ENCODE results near the gene KRT32.

Gene KRT32

DNA sequence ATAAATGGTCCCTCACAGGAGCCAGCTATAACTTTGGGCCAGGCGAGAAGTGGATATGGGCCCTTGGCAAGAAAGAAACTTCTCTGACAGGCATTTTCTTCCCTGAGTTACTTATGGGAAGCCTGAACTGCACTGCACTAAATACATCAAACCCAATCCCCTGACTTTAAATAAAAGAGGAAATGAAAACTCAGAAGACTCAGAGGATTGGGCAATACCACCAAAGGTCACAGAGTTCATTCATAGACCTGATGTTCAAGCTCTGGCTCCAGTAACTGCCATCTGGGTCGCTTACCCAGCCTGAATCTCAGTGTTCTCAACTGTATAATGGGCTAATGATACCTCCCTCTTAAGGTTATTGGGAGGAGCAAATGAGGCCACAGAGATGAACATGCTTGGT lies 12.9 kb upstream of the KRT32 start:
- H3K4me3 ChIP-seq = no peak overlapping the region
- no peak overlapping the region for H3K9ac ChIP-seq (ENCODE audit: insufficient read length)
- DNase-seq (ENCODE audit: low read depth, low spot score) = no peak
- TF ChIP-seq FOXP2 (optimal IDR thresholded peaks at IDR 0.05; ENCODE audit: control extremely low read depth, extremely low read length, insufficient read depth) = no peak
- TF ChIP-seq POLR2AphosphoS5 (IDR thresholded peaks at IDR 0.05; ENCODE audit: borderline replicate concordance, low read depth, low read length) = no peak
- TF ChIP-seq EZH2 (IDR thresholded peaks at IDR 0.05) = no peak
- H3K36me3 ChIP-seq (ENCODE audit: insufficient read depth, low read length) = no peaks in the 10 kb centered on the region
- no peak overlapping the region for H3K27ac ChIP-seq
- no peaks in the 10 kb centered on the region for H3K9me3 ChIP-seq (ENCODE audit: low read depth, low read length)

DNA sequence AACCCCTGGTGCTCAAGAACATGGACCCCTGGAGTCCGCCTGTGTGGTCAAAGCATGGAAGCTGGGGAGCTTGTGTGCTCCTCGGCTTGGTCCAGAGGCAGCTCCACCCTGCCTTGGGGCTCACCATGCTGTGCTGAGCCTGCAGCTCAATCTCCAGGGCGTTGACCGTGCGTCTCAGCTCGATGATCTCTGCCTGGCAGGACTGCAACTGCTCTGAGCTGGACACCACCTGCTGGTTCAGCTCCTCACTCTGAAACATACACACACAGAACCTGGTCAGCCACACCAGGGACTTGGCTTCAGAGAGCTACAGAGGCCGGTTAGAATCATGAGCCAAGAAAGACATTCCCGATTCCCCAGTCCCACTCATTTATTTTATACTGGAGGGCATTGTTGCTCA lies 11.1 kb upstream of the KRT32 start:
- no peak overlapping the region for H3K9ac ChIP-seq (ENCODE audit: insufficient read length)
- H3K27ac ChIP-seq = no peak overlapping the region
- no peak overlapping the region for H3K4me3 ChIP-seq
- no peaks in the 10 kb centered on the region for H3K9me3 ChIP-seq (ENCODE audit: low read depth, low read length)
- no peak for DNase-seq (ENCODE audit: low read depth, low spot score)
- no peaks in the 10 kb centered on the region for H3K36me3 ChIP-seq (ENCODE audit: insufficient read depth, low read length)
- TF ChIP-seq POLR2AphosphoS5 (IDR thresholded peaks at IDR 0.05; ENCODE audit: borderline replicate concordance, low read depth, low read length) (no peak), FOXP2 (optimal IDR thresholded peaks at IDR 0.05; ENCODE audit: control extremely low read depth, extremely low read length, insufficient read depth) (no peak), EZH2 (IDR thresholded peaks at IDR 0.05) (no peak)

DNA sequence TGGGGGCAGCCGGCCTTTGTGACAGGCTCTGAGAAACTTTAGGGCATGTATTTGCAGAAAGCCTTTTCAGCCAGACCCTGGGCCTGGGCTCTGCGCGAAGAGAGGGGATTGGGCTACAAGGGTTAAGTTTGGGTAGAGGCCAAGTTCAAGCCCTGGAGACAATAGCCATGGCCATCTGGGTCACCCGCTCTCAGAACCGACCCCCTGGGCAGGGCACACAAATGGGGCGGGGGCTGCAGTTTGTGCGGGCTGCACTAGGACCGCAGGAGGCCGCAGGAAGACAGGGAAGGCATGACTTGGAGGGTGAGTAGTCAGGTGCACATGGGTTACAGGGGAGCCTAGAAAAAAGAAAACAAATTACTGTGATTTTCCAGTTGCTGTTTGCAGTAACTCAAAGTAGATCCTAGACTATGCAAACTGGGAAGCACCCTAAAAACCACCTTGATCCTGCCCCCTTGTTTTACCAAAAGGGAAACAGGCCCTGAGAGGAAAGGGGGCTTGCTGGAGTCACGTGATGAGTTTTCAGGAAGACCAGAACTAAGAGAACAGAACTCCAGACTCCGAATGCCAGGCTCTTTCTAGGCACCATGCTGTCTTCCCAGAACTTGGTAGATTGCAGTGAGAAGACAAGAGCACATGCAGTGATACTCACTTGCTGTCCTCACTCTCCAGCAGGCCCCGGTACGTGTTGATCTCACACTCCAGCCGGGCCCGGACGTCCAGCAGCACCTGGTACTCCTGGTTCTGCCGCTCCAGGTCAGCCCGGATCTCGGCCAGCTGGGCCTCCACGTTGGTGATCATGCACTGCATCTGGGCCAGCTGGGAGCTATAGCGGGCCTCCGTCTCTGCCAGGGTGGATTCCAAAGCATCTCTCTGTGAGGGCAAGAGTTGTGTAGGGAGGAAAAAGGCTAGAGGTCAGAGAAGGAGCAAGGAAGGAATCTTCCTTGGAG lies 10.0 kb upstream of the KRT32 start:
- no peak overlapping the region for H3K27ac ChIP-seq
- H3K36me3 ChIP-seq (ENCODE audit: insufficient read depth, low read length) = no peaks in the 10 kb centered on the region
- no peaks in the 10 kb centered on the region for H3K9me3 ChIP-seq (ENCODE audit: low read depth, low read length)
- H3K9ac ChIP-seq (ENCODE audit: insufficient read length) = no peak overlapping the region
- DNase-seq (ENCODE audit: low read depth, low spot score) = no peak
- no peak overlapping the region for H3K4me3 ChIP-seq
- TF ChIP-seq POLR2AphosphoS5 (IDR thresholded peaks at IDR 0.05; ENCODE audit: borderline replicate concordance, low read depth, low read length) (no peak), EZH2 (IDR thresholded peaks at IDR 0.05) (no peak), FOXP2 (optimal IDR thresholded peaks at IDR 0.05; ENCODE audit: control extremely low read depth, extremely low read length, insufficient read depth) (no peak)

DNA sequence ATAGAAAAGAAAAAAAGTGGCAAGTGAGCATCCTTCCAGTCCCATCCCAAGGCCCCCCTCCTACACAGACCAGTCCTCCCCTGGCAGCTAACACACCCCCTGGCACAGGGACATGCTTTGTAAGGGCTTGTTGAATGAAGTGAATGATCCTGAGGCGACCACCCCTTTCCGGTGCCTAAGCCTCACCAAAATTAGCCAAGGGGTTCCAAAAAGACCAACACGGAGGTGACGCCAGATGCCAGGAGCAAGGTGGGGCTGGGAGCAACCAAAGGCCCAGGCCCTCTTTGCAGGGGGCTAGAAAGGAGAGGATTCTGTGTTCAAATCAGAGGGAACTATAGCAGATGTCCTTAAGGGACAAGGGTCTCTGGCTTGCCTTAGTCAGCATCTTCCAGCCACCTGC lies 8.2 kb upstream of the KRT32 start:
- Histone ChIP-seq H3K27ac (no peak overlapping the region), H3K4me3 (no peak overlapping the region), H3K36me3 (ENCODE audit: insufficient read depth, low read length) (no peaks in the 10 kb centered on the region), H3K9ac (ENCODE audit: insufficient read length) (no peak overlapping the region), H3K9me3 (ENCODE audit: low read depth, low read length) (no peaks in the 10 kb centered on the region)
- no peak for DNase-seq (ENCODE audit: low read depth, low spot score)
- TF ChIP-seq FOXP2 (optimal IDR thresholded peaks at IDR 0.05; ENCODE audit: control extremely low read depth, extremely low read length, insufficient read depth) = no peak
- no peak for TF ChIP-seq POLR2AphosphoS5 (IDR thresholded peaks at IDR 0.05; ENCODE audit: borderline replicate concordance, low read depth, low read length)
- TF ChIP-seq EZH2 (IDR thresholded peaks at IDR 0.05) = no peak

DNA sequence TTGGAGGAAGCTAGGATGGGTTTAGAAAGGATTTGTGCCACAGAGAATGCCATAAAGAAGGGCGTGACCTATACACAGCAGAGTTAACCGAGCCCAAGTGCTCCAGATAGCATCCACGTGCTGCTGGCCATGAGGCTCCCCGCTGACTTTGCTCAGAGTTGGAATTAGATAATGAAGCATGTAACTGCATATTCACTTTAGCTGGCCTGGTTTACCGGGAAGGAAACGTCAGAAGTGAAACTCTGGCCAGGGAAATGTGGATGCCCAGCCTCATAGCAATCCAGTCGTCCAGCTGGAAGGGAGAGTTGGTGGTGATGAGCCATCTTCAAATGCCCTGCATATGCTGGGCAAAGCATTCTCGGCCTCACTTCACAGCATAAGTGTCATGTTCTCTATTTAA lies 7.7 kb upstream of the KRT32 start:
- Histone ChIP-seq H3K27ac (no peak overlapping the region), H3K4me3 (no peak overlapping the region), H3K9ac (ENCODE audit: insufficient read length) (no peak overlapping the region), H3K9me3 (ENCODE audit: low read depth, low read length) (no peaks in the 10 kb centered on the region), H3K36me3 (ENCODE audit: insufficient read depth, low read length) (no peaks in the 10 kb centered on the region)
- TF ChIP-seq POLR2AphosphoS5 (IDR thresholded peaks at IDR 0.05; ENCODE audit: borderline replicate concordance, low read depth, low read length) (no peak), FOXP2 (optimal IDR thresholded peaks at IDR 0.05; ENCODE audit: control extremely low read depth, extremely low read length, insufficient read depth) (no peak), EZH2 (IDR thresholded peaks at IDR 0.05) (no peak)
- DNase-seq (ENCODE audit: low read depth, low spot score) = no peak

DNA sequence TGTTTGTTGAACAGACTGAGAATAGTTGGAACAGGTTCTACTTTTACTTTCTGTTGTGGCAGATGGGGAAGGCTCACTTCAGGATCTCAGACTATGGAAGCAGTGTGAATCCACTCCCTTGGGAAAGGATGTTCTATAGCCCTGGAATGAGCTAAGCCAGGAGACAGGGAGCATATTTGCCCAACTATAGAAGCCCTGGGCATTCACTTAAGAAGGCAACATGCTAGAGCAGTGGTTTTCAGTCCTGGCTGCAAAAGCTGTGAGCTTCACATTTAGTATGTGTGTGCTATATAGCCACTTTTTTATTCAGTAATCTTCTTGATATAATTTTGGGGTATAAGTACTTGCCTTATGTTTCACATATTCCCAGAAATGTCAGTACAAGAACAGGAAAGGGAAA lies 1.2 kb upstream of the KRT32 start:
- Histone ChIP-seq H3K9ac (ENCODE audit: insufficient read length) (no peak overlapping the region), H3K4me3 (no peak overlapping the region), H3K9me3 (ENCODE audit: low read depth, low read length) (0 out of 2 replicates have a peak, but pooled peaks cover 5% of the 10 kb centered on the region), H3K27ac (no peak overlapping the region), H3K36me3 (ENCODE audit: insufficient read depth, low read length) (no peaks in the 10 kb centered on the region)
- DNase-seq (ENCODE audit: low read depth, low spot score) = no peak
- TF ChIP-seq FOXP2 (optimal IDR thresholded peaks at IDR 0.05; ENCODE audit: control extremely low read depth, extremely low read length, insufficient read depth) (no peak), EZH2 (IDR thresholded peaks at IDR 0.05) (no peak), POLR2AphosphoS5 (IDR thresholded peaks at IDR 0.05; ENCODE audit: borderline replicate concordance, low read depth, low read length) (no peak)

DNA sequence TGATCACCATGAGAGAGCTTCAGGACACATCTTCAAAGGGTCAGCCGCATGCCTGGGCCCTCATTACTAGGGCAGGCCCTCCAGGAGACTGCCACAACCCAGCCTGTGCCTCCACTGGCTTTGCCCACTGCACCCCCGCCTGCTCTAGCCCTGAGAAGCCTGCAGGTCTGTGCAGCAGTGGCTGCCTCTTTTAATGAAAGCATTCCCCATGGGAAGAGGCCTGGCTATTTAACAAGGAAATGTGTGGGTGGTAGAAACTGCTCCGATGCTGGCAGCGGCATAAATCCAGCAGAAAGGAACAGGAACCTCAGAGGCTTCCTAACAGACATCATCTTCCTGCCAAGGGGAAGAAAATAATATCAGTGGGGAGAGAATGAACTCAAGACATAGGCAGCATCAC lies 375 bp upstream of the KRT32 start:
- no peak overlapping the region for H3K27ac ChIP-seq
- H3K4me3 ChIP-seq = no peak overlapping the region
- 0 out of 2 replicates have a peak, but pooled peaks cover 5% of the 10 kb centered on the region for H3K9me3 ChIP-seq (ENCODE audit: low read depth, low read length)
- DNase-seq (ENCODE audit: low read depth, low spot score) = no peak
- TF ChIP-seq EZH2 (IDR thresholded peaks at IDR 0.05) (no peak), POLR2AphosphoS5 (IDR thresholded peaks at IDR 0.05; ENCODE audit: borderline replicate concordance, low read depth, low read length) (no peak), FOXP2 (optimal IDR thresholded peaks at IDR 0.05; ENCODE audit: control extremely low read depth, extremely low read length, insufficient read depth) (no peak)
- H3K9ac ChIP-seq (ENCODE audit: insufficient read length) = no peak overlapping the region
- H3K36me3 ChIP-seq (ENCODE audit: insufficient read depth, low read length) = no peaks in the 10 kb centered on the region

DNA sequence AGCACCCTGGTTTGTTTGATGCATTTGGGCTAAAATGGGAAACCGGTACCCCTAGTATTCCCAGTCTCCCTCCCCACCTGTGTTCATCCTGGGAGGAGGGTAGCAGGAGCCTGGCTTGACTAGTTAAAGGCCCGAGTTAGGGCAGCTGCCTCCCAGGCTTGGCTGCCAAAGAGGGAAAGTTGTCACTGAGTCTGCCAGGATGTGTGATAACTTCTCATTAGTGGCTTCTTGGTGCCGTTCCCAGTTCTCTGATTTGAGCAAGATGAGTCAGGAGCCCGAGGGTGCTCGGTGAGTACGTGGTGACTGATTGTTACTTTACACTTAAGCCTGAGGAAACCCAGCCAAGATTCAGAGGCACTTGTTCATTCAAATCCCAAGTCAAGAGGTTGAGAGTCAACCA lies 2.5 kb downstream of the KRT32 start:
- Histone ChIP-seq H3K9ac (ENCODE audit: insufficient read length) (no peak overlapping the region), H3K27ac (no peak overlapping the region), H3K4me3 (no peak overlapping the region), H3K36me3 (ENCODE audit: insufficient read depth, low read length) (no peaks in the 10 kb centered on the region), H3K9me3 (ENCODE audit: low read depth, low read length) (0 out of 2 replicates have a peak, but pooled peaks cover 5% of the 10 kb centered on the region)
- no peak for DNase-seq (ENCODE audit: low read depth, low spot score)
- TF ChIP-seq EZH2 (IDR thresholded peaks at IDR 0.05) = no peak
- no peak for TF ChIP-seq POLR2AphosphoS5 (IDR thresholded peaks at IDR 0.05; ENCODE audit: borderline replicate concordance, low read depth, low read length)
- TF ChIP-seq FOXP2 (optimal IDR thresholded peaks at IDR 0.05; ENCODE audit: control extremely low read depth, extremely low read length, insufficient read depth) = no peak
